Measurements from ENCODE around the gene LITAF. TPM values are rescaled to one million over a fixed set of nuclear protein-coding genes. Genes with fewer than 3 reads are reported as not detected.

LITAF gene
- total RNA-seq, 2 experiments from 2014 or later: 12.2 to 43.2 TPM

DNA sequence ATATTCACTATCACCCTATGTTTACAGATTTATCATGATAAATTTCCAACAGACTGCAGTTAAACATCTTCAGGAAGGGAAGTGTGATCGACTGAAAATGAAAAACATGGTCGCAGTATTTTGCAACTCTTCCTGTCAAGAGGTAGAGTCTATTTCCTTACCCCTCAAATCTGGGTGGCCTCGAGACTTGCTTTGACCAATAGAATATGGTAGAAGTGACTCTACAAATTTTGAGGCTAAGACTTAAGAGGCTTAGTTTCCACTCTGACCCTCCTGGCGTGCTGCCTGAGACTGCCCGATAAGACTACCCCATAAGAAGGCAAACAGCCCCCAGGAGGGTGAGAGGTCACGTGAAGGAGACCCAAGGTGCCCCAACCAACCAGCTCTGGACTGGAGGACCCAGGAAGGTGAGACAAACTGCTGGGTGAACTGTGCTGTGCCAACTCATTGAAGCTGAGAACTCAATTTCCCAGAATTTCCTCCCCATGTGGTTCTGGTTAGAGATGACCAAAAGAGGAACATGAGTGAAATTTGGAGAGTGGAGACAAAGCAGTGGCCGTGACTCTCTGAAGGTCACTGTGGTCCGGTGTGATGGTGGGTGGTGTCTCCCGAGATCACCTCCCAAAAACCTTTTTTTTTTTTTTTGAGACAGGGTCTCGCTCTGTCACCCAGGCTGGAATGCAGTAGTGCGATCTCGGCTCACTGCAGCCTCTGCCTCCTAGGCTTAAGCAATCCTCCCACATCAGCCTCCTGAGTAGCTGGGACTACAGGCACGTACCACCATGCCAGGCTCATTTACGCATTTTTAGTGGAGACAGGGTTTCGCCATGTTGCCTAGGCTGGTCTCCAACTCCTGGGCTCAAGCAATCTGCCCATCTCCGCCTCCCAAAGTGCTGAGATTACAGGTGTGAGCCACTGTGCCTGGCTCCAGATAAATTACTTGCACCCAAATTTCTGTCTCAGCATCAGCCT, 38.2 kb upstream of the LITAF start:
- TF ChIP-seq, protein P1, sequence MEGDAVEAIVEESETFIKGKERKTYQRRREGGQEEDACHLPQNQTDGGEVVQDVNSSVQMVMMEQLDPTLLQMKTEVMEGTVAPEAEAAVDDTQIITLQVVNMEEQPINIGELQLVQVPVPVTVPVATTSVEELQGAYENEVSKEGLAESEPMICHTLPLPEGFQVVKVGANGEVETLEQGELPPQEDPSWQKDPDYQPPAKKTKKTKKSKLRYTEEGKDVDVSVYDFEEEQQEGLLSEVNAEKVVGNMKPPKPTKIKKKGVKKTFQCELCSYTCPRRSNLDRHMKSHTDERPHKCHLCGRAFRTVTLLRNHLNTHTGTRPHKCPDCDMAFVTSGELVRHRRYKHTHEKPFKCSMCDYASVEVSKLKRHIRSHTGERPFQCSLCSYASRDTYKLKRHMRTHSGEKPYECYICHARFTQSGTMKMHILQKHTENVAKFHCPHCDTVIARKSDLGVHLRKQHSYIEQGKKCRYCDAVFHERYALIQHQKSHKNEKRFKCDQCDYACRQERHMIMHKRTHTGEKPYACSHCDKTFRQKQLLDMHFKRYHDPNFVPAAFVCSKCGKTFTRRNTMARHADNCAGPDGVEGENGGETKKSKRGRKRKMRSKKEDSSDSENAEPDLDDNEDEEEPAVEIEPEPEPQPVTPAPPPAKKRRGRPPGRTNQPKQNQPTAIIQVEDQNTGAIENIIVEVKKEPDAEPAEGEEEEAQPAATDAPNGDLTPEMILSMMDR (conservative IDR thresholded peaks at IDR 0.05; ENCODE audit: low read length): no peak
- no peak for TF ChIP-seq EZH2phosphoT487 (IDR thresholded peaks at IDR 0.05; ENCODE audit: borderline replicate concordance, low read depth, low read length)
- POLR2A ChIA-PET: interaction anchor here (0.6 kb wide), 1 partner anchor 31 kb away, joined by 3 read pairs; no protein-coding TSS in a partner anchor
- peak overlapping the region; percentile 48 for H3K4me2 ChIP-seq (ENCODE audit: low read length)
- CTCF ChIA-PET (ENCODE audit: unreplicated experiment): no interaction called here
- peaks cover 10% of the 10 kb centered on the region for H3K9me3 ChIP-seq (ENCODE audit: low read length)
- H4K20me1 ChIP-seq (ENCODE audit: insufficient read depth, low read length): no peaks in the 10 kb centered on the region
- no peaks in the 10 kb centered on the region for H3K79me2 ChIP-seq (ENCODE audit: insufficient read depth, low read depth, low read length)
- H3K4me3 ChIP-seq (ENCODE audit: low read depth, low read length, poor library complexity, severe bottlenecking): no peak overlapping the region
- H2AFZ ChIP-seq (ENCODE audit: low read length): peak overlapping the region; percentile 88
- no TSS peak for BruUV-seq (replicated peaks)
- no peak for DNase-seq (ENCODE audit: low spot score)
- no peaks in the 10 kb centered on the region for H3K9me2 ChIP-seq (ENCODE audit: insufficient read depth, low read length)
- peak overlapping the region; percentile 99 for H3K27ac ChIP-seq (ENCODE audit: low read depth, low read length, poor library complexity, severe bottlenecking)
- peaks cover 8% of the 10 kb centered on the region for H3K36me3 ChIP-seq (ENCODE audit: insufficient read depth, low read length)
- intact Hi-C loops (cut with micrococcal nuclease; ENCODE audit: unreplicated experiment): loop anchor here (5.0 kb wide), 1 partner anchor 313 kb away; no protein-coding TSS in a partner anchor
- H3K4me1 ChIP-seq (ENCODE audit: insufficient read depth, low read length, poor library complexity, severe bottlenecking): peaks cover 93% of the 10 kb centered on the region

DNA sequence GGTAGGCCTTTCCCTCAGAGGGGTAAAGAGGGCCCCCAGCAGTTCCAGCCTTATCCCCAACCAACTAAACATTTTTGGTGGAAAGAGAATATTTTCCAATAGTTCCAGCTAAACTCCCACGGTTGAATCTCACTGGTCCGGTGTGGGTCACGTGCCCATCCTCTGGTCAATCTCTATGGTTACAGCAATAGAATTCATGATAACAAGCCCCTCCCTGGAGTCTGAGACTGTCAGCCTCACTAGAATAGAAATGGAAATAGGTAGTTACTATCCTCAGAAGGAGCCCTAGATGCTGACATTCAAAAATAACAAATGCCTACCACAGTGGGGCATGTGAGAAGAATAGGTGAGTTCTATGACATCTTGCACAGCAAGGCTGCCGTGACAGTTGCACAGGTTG, 37.5 kb upstream of the LITAF start:
- CTCF ChIA-PET (ENCODE audit: unreplicated experiment): no interaction called here

More for the DNA sequence above, 37.5 kb upstream of the LITAF start:
- Histone ChIP-seq H4K20me1 (ENCODE audit: insufficient read depth, low read length) (no peaks in the 10 kb centered on the region), H3K79me2 (ENCODE audit: insufficient read depth, low read depth, low read length) (no peaks in the 10 kb centered on the region), H3K9me2 (ENCODE audit: insufficient read depth, low read length) (no peaks in the 10 kb centered on the region), H3K36me3 (ENCODE audit: insufficient read depth, low read length) (peaks cover 8% of the 10 kb centered on the region), H2AFZ (ENCODE audit: low read length) (peak overlapping the region; percentile 88), H3K27ac (ENCODE audit: low read depth, low read length, poor library complexity, severe bottlenecking) (peak overlapping the region; percentile 99), H3K4me3 (ENCODE audit: low read depth, low read length, poor library complexity, severe bottlenecking) (no peak overlapping the region), H3K4me1 (ENCODE audit: insufficient read depth, low read length, poor library complexity, severe bottlenecking) (peaks cover 93% of the 10 kb centered on the region), H3K9me3 (ENCODE audit: low read length) (peaks cover 12% of the 10 kb centered on the region), H3K4me2 (ENCODE audit: low read length) (peak overlapping the region; percentile 48)
- intact Hi-C loops (cut with micrococcal nuclease; ENCODE audit: unreplicated experiment): loop anchor here (5.0 kb wide), 1 partner anchor 312 kb away; no protein-coding TSS in a partner anchor
- TF ChIP-seq, protein P1 (conservative IDR thresholded peaks at IDR 0.05; ENCODE audit: low read length): no peak
- TF ChIP-seq EZH2phosphoT487 (IDR thresholded peaks at IDR 0.05; ENCODE audit: borderline replicate concordance, low read depth, low read length): no peak
- POLR2A ChIA-PET: interaction anchor here (0.6 kb wide), 1 partner anchor 30 kb away, joined by 3 read pairs; no protein-coding TSS in a partner anchor
- no peak for DNase-seq (ENCODE audit: low spot score)
- BruUV-seq (replicated peaks): no TSS peak
